Common myeloid progenitor, CD34-positive (primary cell): Measurements from ENCODE around the gene PIGU.
A peak's percentile ranks its signal among the peaks of the same experiment; 100 is the strongest.

ENCODE experiments used
- CTCF ChIA-PET: fragments of 350-600 bp; sonication (Branson Sonifier 250); formaldehyde crosslinking; loops from one replicate; lab custom pipeline; 2021; ENCODE audit warnings: antibody characterized with exemption; lab: Charles Lee
- POLR2A ChIA-PET: fragments of 350-600 bp; sonication (Branson Sonifier 250); formaldehyde crosslinking; loops from one replicate; lab custom pipeline; 2021; ENCODE audit warnings: antibody characterized with exemption; lab: Charles Lee
- DNase-seq, 3 donors: peaks; one replicate each; pipeline versions ENCODE4 v3.0.0 to v3.0.0-alpha.2; 2013
- H3K27ac ChIP-seq, 2 experiments: 1 replicate in 1 of 2; 2 replicates in 1 of 2; pipeline ENCODE4 v1.7.0; 2013; ENCODE audit warnings: inconsistent platforms in 2 of 2, low read length in 2 of 2, mild to moderate bottlenecking in 2 of 2, low read depth in 1 of 2, moderate library complexity in 1 of 2; ENCODE audit not compliant: severe bottlenecking in 2 of 2, insufficient read depth in 1 of 2, poor library complexity in 1 of 2
- H3K27me3 ChIP-seq, 5 experiments: replicated peaks in 2 of 5; 1 replicate in 3 of 5; 2 replicates in 2 of 5; pipeline versions ENCODE4 v1.6.1 to v1.7.0; 2013; ENCODE audit warnings: low read length in 4 of 5, mild to moderate bottlenecking in 2 of 5, moderate library complexity in 2 of 5, inconsistent platforms in 1 of 5; ENCODE audit not compliant: insufficient read depth in 5 of 5, control insufficient read depth in 4 of 5
- H3K36me3 ChIP-seq, 4 experiments: 1 replicate in 2 of 4; 2 replicates in 2 of 4; pipeline versions ENCODE4 v1.6.1 to v1.7.0; 2013; ENCODE audit warnings: low read length in 3 of 4, control low read depth in 1 of 4, mild to moderate bottlenecking in 1 of 4; ENCODE audit not compliant: control insufficient read depth in 4 of 4, insufficient read depth in 4 of 4
- H3K4me1 ChIP-seq, 4 experiments: 1 replicate in 3 of 4; 2 replicates in 1 of 4; pipeline versions ENCODE4 v1.6.1 to v1.7.1; 2013; ENCODE audit warnings: low read length in 3 of 4, mild to moderate bottlenecking in 3 of 4, control low read depth in 1 of 4, inconsistent platforms in 1 of 4, moderate library complexity in 1 of 4; ENCODE audit not compliant: control insufficient read depth in 4 of 4, insufficient read depth in 4 of 4; ENCODE audit errors: control extremely low read depth in 1 of 4
- H3K4me3 ChIP-seq, 7 experiments: 1 replicate in 4 of 7; 2 replicates in 3 of 7; pipeline versions ENCODE4 v1.5.1 to v1.7.0; 2013; ENCODE audit warnings: mild to moderate bottlenecking in 7 of 7, low read length in 6 of 7, moderate library complexity in 6 of 7, inconsistent platforms in 2 of 7, low read depth in 2 of 7, control low read depth in 1 of 7; ENCODE audit not compliant: insufficient read depth in 4 of 7, control insufficient read depth in 1 of 7; ENCODE audit errors: extremely low read depth in 1 of 7
- H3K9me3 ChIP-seq, 5 experiments: 1 replicate in 4 of 5; 2 replicates in 1 of 5; pipeline versions ENCODE4 v1.6.1 to v1.7.1; 2013; ENCODE audit warnings: low read length in 4 of 5, mild to moderate bottlenecking in 2 of 5, inconsistent platforms in 1 of 5, low read depth in 1 of 5, moderate library complexity in 1 of 5; ENCODE audit not compliant: control insufficient read depth in 4 of 5, insufficient read depth in 2 of 5; ENCODE audit errors: control extremely low read depth in 1 of 5
- WGBS: methylation state at CpG from one replicate; pipeline ENCODE4 v1.1.5; 2013; ENCODE audit not compliant: insufficient coverage; 5-methylcytosine and 5-hydroxymethylcytosine counted together

PIGU gene

DNA sequence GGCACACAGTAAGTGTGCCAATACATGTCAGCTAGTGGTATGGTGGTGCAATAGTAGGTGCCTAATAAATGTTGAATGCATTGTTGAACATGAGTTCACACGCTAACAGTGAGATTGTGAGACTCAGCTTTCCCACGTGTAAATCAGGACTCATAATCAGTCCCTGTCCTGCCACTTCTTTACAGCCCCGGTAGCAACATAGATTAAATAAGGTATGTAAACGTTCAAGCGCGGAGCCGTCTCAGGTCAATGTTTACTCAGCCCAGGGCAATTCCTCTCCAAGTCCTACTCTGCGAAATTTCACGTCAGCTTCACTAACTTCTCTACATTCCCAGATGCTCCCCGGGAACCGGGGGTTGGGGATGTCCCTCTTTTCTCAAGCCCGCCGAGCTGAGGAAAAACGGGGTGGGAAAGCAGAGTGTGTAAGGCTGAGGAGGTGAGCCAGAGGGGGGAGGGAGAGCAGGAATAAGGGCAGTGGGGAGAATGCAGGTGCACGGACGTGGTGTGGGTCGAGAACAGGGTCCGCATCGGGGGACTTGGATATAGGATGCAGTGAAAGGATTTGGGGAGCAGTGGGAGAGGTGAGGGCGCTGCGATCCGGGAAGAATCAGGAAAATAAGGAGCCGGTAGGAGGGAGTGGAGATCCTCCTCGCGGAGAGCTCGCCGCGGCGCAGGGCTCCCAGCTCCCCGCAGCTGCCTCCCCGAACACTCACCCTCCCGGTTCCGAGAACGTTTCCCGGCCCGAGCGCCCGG is 26.7 kb upstream of the PIGU start:
- Histone ChIP-seq H3K9me3 (no peaks in the 10 kb centered on the region), H3K27me3 (peaks cover 0 to 12% (median 11%) of the 10 kb centered on the region in 5 experiments), H3K4me3 (peak overlapping the region; percentile 54 to 95 (median 78)), H3K27ac (peak overlapping the region in 1 of 2 experiments; percentile 71), H3K4me1 (peaks cover 0 to 19% (median 14%) of the 10 kb centered on the region in 4 experiments), H3K36me3 (no peaks in the 10 kb centered on the region)
- CTCF ChIA-PET, result interaction anchor here (0.9 to 1.4 kb wide), 7 partner anchors 14 to 180 kb away, joined by 3 to 4 read pairs (median 3); partner anchors contain the start of gene MAP1LC3A
- peak in 2 of 3 donors; percentile 35 to 56 for DNase-seq
- POLR2A ChIA-PET, result interaction anchor here (0.6 to 1.5 kb wide), 5 partner anchors 23 to 488 kb away, joined by 3 to 9 read pairs (median 3); partner anchors contain the start of gene PIGU
- WGBS, result under 1% methylated on average over 17 of the region's 38 CpGs

DNA sequence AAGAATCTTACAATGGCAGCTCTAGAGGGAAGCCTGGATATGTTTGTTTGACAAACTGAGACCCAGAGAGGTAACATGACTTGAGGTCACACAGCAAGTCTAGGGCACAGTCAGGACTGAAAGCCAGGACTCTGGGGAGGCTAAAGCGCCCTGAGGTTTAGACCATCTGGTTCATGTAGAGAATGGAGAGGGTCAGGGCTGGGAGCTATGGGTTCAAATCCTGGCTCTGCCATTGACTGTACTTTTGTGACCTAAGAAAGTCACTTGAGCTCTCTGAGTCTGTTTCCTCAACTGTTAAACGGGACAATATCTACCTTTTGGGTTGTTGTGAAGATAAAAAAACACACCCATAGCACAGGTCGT is 26.1 kb upstream of the PIGU start:
- no peak overlapping the region for H3K27ac ChIP-seq
- ChIA-PET CTCF (interaction anchor here (0.9 to 1.0 kb wide), 6 partner anchors 13 to 180 kb away, joined by 3 to 4 read pairs (median 3); partner anchors contain the start of gene MAP1LC3A), POLR2A (interaction anchor here (0.6 to 1.5 kb wide), 4 partner anchors 14 to 487 kb away, joined by 3 to 9 read pairs (median 3); partner anchors contain the start of gene PIGU)
- peak overlapping the region in 5 of 7 experiments; percentile 58 to 95 (median 80) for H3K4me3 ChIP-seq
- H3K9me3 ChIP-seq, result no peaks in the 10 kb centered on the region
- H3K27me3 ChIP-seq, result peaks cover 0 to 12% (median 11%) of the 10 kb centered on the region in 5 experiments
- WGBS, result 42% methylated on average over 3 of the region's 3 CpGs
- peaks cover 0 to 15% (median 14%) of the 10 kb centered on the region in 4 experiments for H3K4me1 ChIP-seq
- H3K36me3 ChIP-seq, result no peaks in the 10 kb centered on the region
- no peak for DNase-seq

DNA sequence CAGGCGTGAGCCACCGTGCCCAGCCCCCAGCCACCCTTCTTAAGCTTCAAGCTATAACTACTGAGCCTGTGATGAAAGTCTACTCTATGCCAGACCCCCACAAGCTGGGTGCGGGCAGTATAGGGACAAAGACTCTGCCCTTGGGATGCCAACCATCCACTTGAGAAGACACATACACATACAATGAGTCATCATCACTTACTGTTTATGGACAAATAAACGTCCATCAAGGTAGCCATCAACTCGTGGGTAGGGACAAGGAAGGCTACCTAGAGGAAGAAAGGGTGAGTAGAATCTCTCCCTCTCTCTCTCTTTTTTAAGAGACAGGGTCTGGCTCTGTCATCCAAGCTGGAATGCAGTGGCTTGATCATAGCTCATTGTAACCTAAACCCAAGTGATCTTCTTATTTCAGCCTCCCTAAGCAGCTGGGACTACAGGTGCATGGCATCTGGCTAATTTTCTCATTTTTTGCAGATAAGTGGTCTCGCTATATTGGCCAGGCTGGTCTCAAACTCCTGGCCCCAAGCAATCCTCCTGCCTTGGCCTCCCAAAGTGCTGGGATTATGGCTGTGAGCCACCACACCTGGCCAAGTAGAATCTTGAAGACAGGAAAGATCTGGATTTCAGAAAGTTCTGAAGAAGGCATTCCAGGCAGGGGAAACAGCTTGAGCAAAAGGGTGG is 24.7 kb upstream of the PIGU start:
- Histone ChIP-seq H3K9me3 (no peaks in the 10 kb centered on the region), H3K36me3 (no peaks in the 10 kb centered on the region), H3K4me1 (peaks cover 0 to 15% (median 14%) of the 10 kb centered on the region in 4 experiments), H3K27me3 (peaks cover 0 to 12% (median 9%) of the 10 kb centered on the region in 5 experiments), H3K27ac (no peak overlapping the region), H3K4me3 (no peak overlapping the region)
- ChIA-PET POLR2A (no interaction called here), CTCF (interaction anchor here (0.8 kb wide), 1 partner anchor 28 kb away, joined by 3 read pairs; no protein-coding TSS in a partner anchor)
- no peak for DNase-seq
- 88% methylated on average over 4 of the region's 6 CpGs for WGBS

DNA sequence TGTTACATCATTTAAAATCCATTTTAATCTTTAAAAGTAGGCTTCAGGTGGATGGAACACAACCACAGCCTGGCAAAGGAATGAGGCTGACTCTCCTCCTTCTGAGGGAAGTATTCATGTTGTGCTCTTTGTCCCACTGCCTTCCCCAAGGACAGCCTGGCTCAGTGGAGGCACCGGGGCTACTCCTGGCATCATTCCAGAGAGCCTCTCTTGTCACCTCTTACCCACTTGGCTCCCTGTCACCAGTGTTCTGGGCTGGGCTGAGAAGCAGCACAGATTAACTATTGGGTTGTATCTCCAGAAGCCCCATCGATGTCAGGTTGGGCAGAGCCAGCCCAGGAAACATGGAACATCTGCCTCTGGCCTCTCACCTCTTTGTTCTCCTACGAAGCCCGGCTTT is 16.5 kb upstream of the PIGU start:
- no peak for DNase-seq
- Histone ChIP-seq H3K27ac (no peak overlapping the region), H3K4me1 (no peaks in the 10 kb centered on the region), H3K9me3 (no peaks in the 10 kb centered on the region), H3K27me3 (no peaks in the 10 kb centered on the region), H3K36me3 (no peaks in the 10 kb centered on the region), H3K4me3 (no peak overlapping the region)
- POLR2A ChIA-PET, result no interaction called here
- 70% methylated on average over 4 of the region's 4 CpGs for WGBS
- CTCF ChIA-PET, result interaction anchor here (0.9 to 1.4 kb wide), 2 partner anchors 12 to 15 kb away, joined by 3 to 4 read pairs; no protein-coding TSS in a partner anchor

DNA sequence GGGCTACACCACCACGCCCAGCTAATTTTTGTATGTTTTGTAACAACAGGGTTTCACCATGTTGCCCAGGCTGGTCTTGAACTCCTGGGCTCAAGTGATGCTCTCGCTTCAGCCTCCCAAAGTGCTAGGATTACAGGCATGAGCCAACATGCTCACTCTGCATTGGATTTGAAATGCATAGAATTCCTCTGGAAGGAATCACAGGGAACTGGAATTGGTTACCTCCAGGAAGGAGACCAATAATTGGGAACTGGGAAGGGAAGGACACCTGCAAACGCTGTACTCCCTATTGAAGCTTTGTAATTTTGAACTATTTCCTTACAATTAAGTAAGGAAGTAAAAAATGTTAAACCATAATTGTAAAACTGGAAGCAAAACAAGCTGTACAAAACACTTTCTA is 14.9 kb upstream of the PIGU start:
- no peak for DNase-seq
- CTCF ChIA-PET, result interaction anchor here (1.4 kb wide), 1 partner anchor 14 kb away, joined by 4 read pairs; no protein-coding TSS in a partner anchor
- H3K4me3 ChIP-seq, result no peak overlapping the region
- H3K27ac ChIP-seq, result no peak overlapping the region
- POLR2A ChIA-PET, result no interaction called here
- 100% methylated on average over 2 of the region's 3 CpGs for WGBS
- H3K27me3 ChIP-seq, result no peaks in the 10 kb centered on the region
- no peaks in the 10 kb centered on the region for H3K4me1 ChIP-seq
- no peaks in the 10 kb centered on the region for H3K9me3 ChIP-seq
- H3K36me3 ChIP-seq, result no peaks in the 10 kb centered on the region

DNA sequence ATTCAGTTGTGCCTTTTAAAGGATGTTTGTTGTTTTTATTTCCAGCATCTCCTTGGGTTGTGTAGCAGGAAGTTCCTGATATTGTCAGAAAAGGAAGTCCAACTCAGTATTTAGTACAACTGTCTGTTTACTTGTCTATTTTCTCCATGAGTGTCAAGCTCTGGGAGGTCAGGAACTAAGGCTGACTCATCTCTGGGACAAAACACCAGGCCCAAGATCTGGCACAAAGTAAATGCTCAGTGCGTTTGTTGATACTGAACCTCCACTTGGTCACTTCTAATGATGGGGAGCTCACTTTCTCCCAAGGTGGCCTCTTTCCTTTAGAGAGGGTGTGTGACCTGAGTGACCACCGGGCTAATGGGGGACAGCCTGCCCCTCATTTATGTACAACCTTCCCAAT is 12.6 kb upstream of the PIGU start:
- H3K27me3 ChIP-seq, result no peaks in the 10 kb centered on the region
- DNase-seq, result no peak
- ChIA-PET POLR2A (no interaction called here), CTCF (interaction anchor here (1.0 to 1.4 kb wide), 2 partner anchors 14 kb away, joined by 3 to 4 read pairs; no protein-coding TSS in a partner anchor)
- H3K27ac ChIP-seq, result no peak overlapping the region
- H3K36me3 ChIP-seq, result no peaks in the 10 kb centered on the region
- H3K4me3 ChIP-seq, result no peak overlapping the region
- H3K9me3 ChIP-seq, result no peaks in the 10 kb centered on the region
- no peaks in the 10 kb centered on the region for H3K4me1 ChIP-seq
- 90% methylated on average over 1 of the region's 2 CpGs for WGBS
